SIG-M5 (cell line): Measurements from ENCODE around the gene C1QL1.

Source experiments
- DNase-seq: peaks from one replicate; lab custom pipeline; 2025; lab: John Stamatoyannopoulos, UW

Gene C1QL1

GRCh38 chr17:44928950-44929720 lies 39.0 kb downstream of the C1QL1 start:
- no peak for DNase-seq

GRCh38 chr17:44928136-44928535 lies 40.0 kb downstream of the C1QL1 start:
- DNase-seq: no peak

GRCh38 chr17:44927696-44928095 lies 40.4 kb downstream of the C1QL1 start:
- no peak for DNase-seq

GRCh38 chr17:44926821-44927525 lies 41.1 kb downstream of the C1QL1 start:
- DNase-seq: no peak

- DNase-seq: no peak
These were observed 42.1 kb downstream of the C1QL1 start for GRCh38 chr17:44925731-44926697.

GRCh38 chr17:44924107-44924544 lies 44.0 kb downstream of the C1QL1 start:
- DNase-seq: no peak

- DNase-seq: no peak
These were observed 45.2 kb downstream of the C1QL1 start for GRCh38 chr17:44922746-44923470.

- no peak for DNase-seq
These were observed 46.0 kb downstream of the C1QL1 start for GRCh38 chr17:44922136-44922535.

GRCh38 chr17:44921122-44921882 lies 46.8 kb downstream of the C1QL1 start:
- DNase-seq: no peak

GRCh38 chr17:44920565-44920940 lies 47.5 kb downstream of the C1QL1 start:
- DNase-seq: no peak

GRCh38 chr17:44919885-44920564 lies 48.1 kb downstream of the C1QL1 start:
- DNase-seq: no peak

- no peak for DNase-seq
These were observed 48.7 kb downstream of the C1QL1 start for GRCh38 chr17:44919411-44919810.

- DNase-seq: no peak
These were observed 50.1 kb downstream of the C1QL1 start for GRCh38 chr17:44918006-44918405.

GRCh38 chr17:44917456-44917855 lies 50.6 kb downstream of the C1QL1 start:
- no peak for DNase-seq

GRCh38 chr17:44916781-44917241 lies 51.3 kb downstream of the C1QL1 start:
- DNase-seq: no peak

- DNase-seq: no peak
These were observed 52.0 kb downstream of the C1QL1 start for GRCh38 chr17:44915862-44916780.

GRCh38 chr17:44915321-44915726 lies 52.8 kb downstream of the C1QL1 start, which contains the start of gene GFAP:
TSS of gene GFAP (minus strand) at chr17:44915500. CDS start at chr17:44915486, 14 bp downstream.
- no peak for DNase-seq

GRCh38 chr17:44914698-44915271 lies 53.3 kb downstream of the C1QL1 start:
- no peak for DNase-seq

- DNase-seq: no peak
These were observed 54.0 kb downstream of the C1QL1 start for GRCh38 chr17:44914148-44914547.
